Heart right ventricle (tissue), 16 donors: ENCODE results near the gene DYNLL2. TPM values are rescaled to one million over a fixed set of nuclear protein-coding genes. Genes with fewer than 3 reads are reported as not detected.

Experiments used
- ATAC-seq, 8 donors: fragments of 200-7000 bp; cut with Tn5 transposase; one replicate each; pipeline ENCODE4 v1.9.1; 2020; ENCODE audit warnings: mild to moderate bottlenecking in 8 of 8, moderate library complexity in 8 of 8, moderate number of reproducible peaks in 1 of 8
- DNase-seq, 2 donors: peaks; one replicate each; pipeline ENCODE4 v3.0.0-alpha.2; 2020
- H3K27ac ChIP-seq, 10 donors: fragments of 200-600 bp; sonication (generic) in 2 of 10; one replicate each; pipeline versions ENCODE4 v1.5.0 to v1.8.0; 2020 to 2022; ENCODE audit warnings: mild to moderate bottlenecking in 3 of 10
- H3K27me3 ChIP-seq, 7 donors: fragments of 200-600 bp; one replicate each; pipeline ENCODE4 v1.8.0; 2021 to 2022; ENCODE audit warnings: mild to moderate bottlenecking in 2 of 7
- H3K36me3 ChIP-seq, 9 donors: fragments of 200-600 bp; sonication (generic) in 1 of 9; one replicate each; pipeline versions ENCODE4 v1.5.0 to v1.8.0; 2020 to 2022; ENCODE audit warnings: mild to moderate bottlenecking in 2 of 9
- H3K4me1 ChIP-seq, 9 donors: fragments of 200-600 bp; sonication (generic) in 1 of 9; one replicate each; pipeline versions ENCODE4 v1.5.0 to v1.8.0; 2020 to 2022; ENCODE audit warnings: mild to moderate bottlenecking in 4 of 9
- H3K4me3 ChIP-seq, 10 donors: fragments of 200-600 bp; sonication (generic) in 2 of 10; one replicate each; pipeline versions ENCODE4 v1.5.0 to v1.8.0; 2020 to 2022; ENCODE audit warnings: mild to moderate bottlenecking in 7 of 10, moderate library complexity in 2 of 10
- H3K9me3 ChIP-seq, 11 donors: fragments of 200-600 bp in 10 of 11; sonication (generic) in 2 of 11; one replicate each; pipeline versions ENCODE4 v1.5.0 to v1.8.0; 2013 to 2022; ENCODE audit warnings: mild to moderate bottlenecking in 2 of 11, control low read depth in 1 of 11, moderate library complexity in 1 of 11
- CTCF ChIP-seq, 9 donors: fragments of 200-600 bp; sonication (generic) in 2 of 9; IDR thresholded peaks; one replicate each; pipeline versions ENCODE4 v1.5.0 to v1.8.0; 2021 to 2022; ENCODE audit warnings: antibody characterized with exemption in 9 of 9, mild to moderate bottlenecking in 5 of 9, moderate library complexity in 1 of 9
- WGBS, 2 donors: extraction: QIAGEN DNeasy Blood & Tissue Kit; methylation state at CpG; one replicate each; pipeline ENCODE4 v1.1.7; 2013; ENCODE audit warnings: inconsistent platforms in 1 of 2; 5-methylcytosine and 5-hydroxymethylcytosine counted together
- intact Hi-C, 10 donors: fragments of 100-400 bp; cut with DNase I; formaldehyde crosslinking; loops; one replicate each; pipeline versions ENCODE4 v1.11.1 to v1.14.2; 2022
- long read RNA-seq, 3 donors: library from polyadenylated mRNA; unstranded; transcript quantifications; one replicate each; pipeline ENCODE4 v2.0.0, GENCODE V29; 2020 to 2021
- polyA plus RNA-seq, 2 donors: library from polyadenylated mRNA; stranded (reverse); fragments of 200-250 nt; gene quantifications; one replicate each; pipeline ENCODE4 v1.2.3, GENCODE V29; 2013
- total RNA-seq, 10 donors: library from RNA; stranded (reverse); fragmentation: NEBNext Ultra II Directional in 3 of 10; extraction: Animal tissue kit (Norgen Biotek cat#: 25700) in 3 of 10; gene quantifications; one replicate each; pipeline versions ENCODE4 v1.2.1 to v1.2.4, GENCODE V29; 2021 to 2023
- donor health status: Arrhythmogenic right ventricular cardiomyopathy.
- donor health status: ischemic (EF 13 %, LVEDD 7.1; RV severe dilation, severe dysfunction).
- donor health status: healthy with polysubstance abuse.
- donor health status: DM: no; HTN: yes; CAD: no.
- donor health status: DM: no; HTN: no; CAD: no.
- donor health status: ischemic (EF 25% LVEDD 6.9; RV normal size, moderate dysfunction).
- donor health status: ischemic (EF 25% LVEDD 5.7; RV mildly dilated, moderate dysfunction).
- donor health status: healthy.
- donor health status: DM: yes; HTN: yes; CAD: no.
- donor health status: Ischemic cardiomyopathy.
- donor health status: ischemic (EF 35%, LVEDD 5.7; RV mildly dilated, moderate dysfunction).
- donor health status: nonischemic (EF 11% LVEDD 7.7; RV severe dilation, severe dysfunction).
- donor health status: DM: yes; HTN: yes; CAD: no.
- donor health status: PGD.
- donor health status: ischemic (EF 29% LVEDD 5.4; RV normal size, mild dysfunction).
- donor health status: nonischemic (EF 23%, LVEDD 6.1; RV moderate dilation, normal function).

Gene DYNLL2
- total RNA-seq = 100 to 1,000 TPM in 2 of 10 donors, 10 to 100 TPM in 8; 73.4 to 105 (median 83.5) TPM
- 10 to 100 TPM; 45.3 to 46.1 TPM for polyA plus RNA-seq
- long read RNA-seq, donor 1, full-length matches to known transcripts = 2 of 29 reads
- long read RNA-seq, donor 1, partial matches to known transcripts = 0 of 29 reads
- long read RNA-seq, donor 1, other reads (novel, unspliced or antisense) = 27 of 29 reads
- long read RNA-seq, donor 2, full-length matches to known transcripts = 2 of 30 reads
- long read RNA-seq, donor 2, partial matches to known transcripts = 0 of 30 reads
- long read RNA-seq, donor 2, other reads (novel, unspliced or antisense) = 28 of 30 reads
- long read RNA-seq, donor 3, full-length matches to known transcripts = 2 of 8 reads
- long read RNA-seq, donor 3, partial matches to known transcripts = 0 of 8 reads
- long read RNA-seq, donor 3, other reads (novel, unspliced or antisense) = 6 of 8 reads

GRCh38 chr17:58082870-58083490 lies at the start of gene DYNLL2:
TSS of gene DYNLL2 (plus strand) at chr17:58083419. CDS start at chr17:58087091, 3,672 bp downstream.
- H3K4me1 ChIP-seq = peaks cover 3 to 46% (median 38%) of the 10 kb centered on the region in 9 donors
- peaks cover 0 to 5% (median 0%) of the 10 kb centered on the region in 7 donors for H3K27me3 ChIP-seq
- peak; percentile 92 to 95 for DNase-seq
- no peak for TF ChIP-seq CTCF (IDR thresholded peaks at IDR 0.05)
- ATAC-seq = peak; percentile 92 to 95 (median 93)
- H3K9me3 ChIP-seq = no peaks in the 10 kb centered on the region
- H3K4me3 ChIP-seq = peak within 1 kb of the TSS; percentile 87 to 100 (median 97)
- H3K36me3 ChIP-seq = peaks cover 0 to 30% (median 12%) of the 10 kb centered on the region in 9 donors
- intact Hi-C loops = loop anchor here in 8 of 10 donors (1.0 to 10.0 kb wide), 6 partner anchors 68 to 228 kb away; partner anchors contain the start of genes SRSF1 (in 5 of the 8) and MRPS23 (in 4 of the 8)
- peak within 1 kb of the TSS; percentile 84 to 99 (median 98) for H3K27ac ChIP-seq
- WGBS, 2 donors = 0% methylated on average over 38 to 45 of the region's 45 CpGs

- no peak overlapping the region for H3K4me3 ChIP-seq
- DNase-seq = no peak
- WGBS, 2 donors = 81 to 91% methylated on average over 3 of the region's 3 CpGs
- peaks cover 0 to 15% (median 3%) of the 10 kb centered on the region in 7 donors for H3K27me3 ChIP-seq
- no peaks in the 10 kb centered on the region for H3K4me1 ChIP-seq
- no peak for TF ChIP-seq CTCF (IDR thresholded peaks at IDR 0.05)
- H3K9me3 ChIP-seq = no peaks in the 10 kb centered on the region
- intact Hi-C loops = no loop called here
- no peak overlapping the region for H3K27ac ChIP-seq
- no peak for ATAC-seq
- H3K36me3 ChIP-seq = no peaks in the 10 kb centered on the region
Measured at GRCh38 chr17:58039975-58040374, 43.2 kb upstream of the DYNLL2 start.

- no peak overlapping the region for H3K4me3 ChIP-seq
- no peak overlapping the region for H3K27ac ChIP-seq
- ATAC-seq (no peak), DNase-seq (no peak)
- H3K9me3 ChIP-seq = no peaks in the 10 kb centered on the region
- TF ChIP-seq CTCF (IDR thresholded peaks at IDR 0.05) = no peak
- H3K36me3 ChIP-seq = no peaks in the 10 kb centered on the region
- 65 to 69% methylated on average over 8 of the region's 8 CpGs for WGBS, 2 donors
- intact Hi-C loops = no loop called here
- peaks cover 0 to 15% (median 0%) of the 10 kb centered on the region in 7 donors for H3K27me3 ChIP-seq
- no peaks in the 10 kb centered on the region for H3K4me1 ChIP-seq
Measured at GRCh38 chr17:58040386-58040785, 42.8 kb upstream of the DYNLL2 start.

GRCh38 chr17:58041161-58041560 lies 42.1 kb upstream of the DYNLL2 start:
- DNase-seq (no peak), ATAC-seq (no peak)
- Histone ChIP-seq H3K27ac (no peak overlapping the region), H3K4me3 (no peak overlapping the region), H3K9me3 (no peaks in the 10 kb centered on the region), H3K4me1 (peaks cover 0 to 2% (median 0%) of the 10 kb centered on the region in 9 donors), H3K36me3 (no peaks in the 10 kb centered on the region), H3K27me3 (peaks cover 0 to 15% (median 2%) of the 10 kb centered on the region in 7 donors)
- 57 to 58% methylated on average over 5 of the region's 5 CpGs for WGBS, 2 donors
- TF ChIP-seq CTCF (IDR thresholded peaks at IDR 0.05) = no peak
- intact Hi-C loops = no loop called here
